PC-3 (cell line): Measurements from ENCODE around the gene CTU1. TPM values are rescaled to one million over a fixed set of nuclear protein-coding genes. Genes with fewer than 3 reads are reported as not detected.

Experiments used
- ATAC-seq: fragments of 200-7000 bp; cut with Tn5 transposase; 2 replicates; pipeline ENCODE4 v1.9.1; 2020; ENCODE audit warnings: mild to moderate bottlenecking, moderate library complexity
- BruUV-seq: library from RNA; stranded (reverse); fragments of 400-500 nt; replicated peaks from 2 replicates; lab custom pipeline; 2021; lab: Mats Ljungman, UMichigan
- CTCF ChIA-PET: fragments of 300-600 bp; sonication (Branson Sonifier 250); formaldehyde crosslinking; loops from one replicate; lab custom pipeline; 2022; ENCODE audit warnings: antibody characterized with exemption; lab: Charles Lee
- POLR2A ChIA-PET: fragments of 300-600 bp; sonication (Branson Sonifier 250); formaldehyde crosslinking; loops from one replicate; lab custom pipeline; 2022; ENCODE audit warnings: antibody characterized with exemption; ENCODE audit not compliant: unreplicated experiment; lab: Charles Lee
- DNase-seq: peaks from one replicate; pipeline ENCODE4 v3.0.0-alpha.2; 2015
- H2AFZ ChIP-seq: fragments of 300-600 bp; sonication (generic); 2 replicates; pipeline ENCODE4 v1.6.0; 2016; ENCODE audit warnings: antibody characterized with exemption, low read length
- H3F3A ChIP-seq: fragments of 300-600 bp; sonication (generic); one replicate; pipeline ENCODE4 v1.6.0; 2017; ENCODE audit warnings: antibody characterized with exemption, low read length, control low read depth, mild to moderate bottlenecking; ENCODE audit not compliant: unreplicated experiment
- H3K27ac ChIP-seq: fragments of 300-600 bp; sonication (generic); 2 replicates; pipeline ENCODE4 v1.5.1; 2016; ENCODE audit warnings: mild to moderate bottlenecking, low read length
- H3K27me3 ChIP-seq: fragments of 300-600 bp; sonication (generic); 2 replicates; pipeline ENCODE4 v1.6.1; 2016; ENCODE audit warnings: low read length, mixed read lengths
- H3K36me3 ChIP-seq: fragments of 300-600 bp; sonication (generic); 2 replicates; pipeline ENCODE4 v1.6.1; 2016; ENCODE audit warnings: low read depth, mixed run types, low read length, mixed read lengths
- H3K4me1 ChIP-seq: fragments of 300-600 bp; sonication (generic); 2 replicates; pipeline ENCODE4 v1.5.1; 2016; ENCODE audit warnings: low read length; ENCODE audit not compliant: insufficient read depth
- H3K4me2 ChIP-seq: fragments of 300-600 bp; sonication (generic); 2 replicates; pipeline ENCODE4 v1.6.0; 2016; ENCODE audit warnings: low read length
- H3K4me3 ChIP-seq: fragments of 300-600 bp; sonication (generic); 2 replicates; pipeline ENCODE4 v1.5.1; 2016; ENCODE audit warnings: mild to moderate bottlenecking, low read length, mixed read lengths
- H3K79me2 ChIP-seq: fragments of 300-600 bp; sonication (generic); 2 replicates; pipeline ENCODE4 v1.6.1; 2017; ENCODE audit warnings: low read length, mixed read lengths
- H3K9ac ChIP-seq: fragments of 300-600 bp; sonication (generic); 2 replicates; pipeline ENCODE4 v1.6.0; 2016; ENCODE audit warnings: mild to moderate bottlenecking, low read length
- H3K9me2 ChIP-seq: fragments of 300-600 bp; sonication (generic); replicated peaks from 2 replicates; pipeline ENCODE4 v1.6.1; 2016; ENCODE audit warnings: mixed run types, low read length, mixed read lengths
- H3K9me3 ChIP-seq: fragments of 300-600 bp; sonication (generic); 2 replicates; pipeline ENCODE4 v1.6.1; 2016; ENCODE audit warnings: low read length, mixed read lengths
- H4K20me1 ChIP-seq: fragments of 300-600 bp; sonication (generic); 2 replicates; pipeline ENCODE4 v1.6.1; 2016; ENCODE audit warnings: low read length, mixed read lengths
- CTCF ChIP-seq: fragments of 300-600 bp; sonication (generic); conservative IDR thresholded peaks from 2 replicates; pipeline ENCODE4 v1.5.1; 2017; ENCODE audit warnings: antibody characterized with exemption, low read depth, mild to moderate bottlenecking, low read length
- EZH2 ChIP-seq: fragments of 300-600 bp; sonication (generic); IDR thresholded peaks from one replicate; pipeline ENCODE4 v1.6.1; 2017; ENCODE audit warnings: antibody characterized with exemption, mild to moderate bottlenecking, low read length; ENCODE audit not compliant: unreplicated experiment
- EZH2phosphoT487 ChIP-seq: fragments of 300-600 bp; sonication (generic); IDR thresholded peaks from 2 replicates; pipeline ENCODE4 v1.6.1; 2018; ENCODE audit warnings: mild to moderate bottlenecking, antibody characterized with exemption, low read length, borderline replicate concordance
- intact Hi-C: fragments of 100-400 bp; cut with micrococcal nuclease; formaldehyde crosslinking; loops from 2 replicates; pipeline ENCODE4 v1.9.0; 2023
- total RNA-seq: library from RNA; depleted of rRNA; stranded (reverse); fragments of >200 nt; gene quantifications from 2 replicates; pipeline ENCODE4 v1.2.3, GENCODE V29; 2014

The CTU1 gene
- total RNA-seq, 1 experiment from 2014 or later = 29.0 TPM

- intact Hi-C loops = no loop called here
- POLR2A ChIA-PET = no interaction called here
- no peaks in the 10 kb centered on the region for H4K20me1 ChIP-seq
- H3K9me2 ChIP-seq = no peaks in the 10 kb centered on the region
- H3K36me3 ChIP-seq = no peaks in the 10 kb centered on the region
- CTCF ChIA-PET = no interaction called here
- H3K9ac ChIP-seq = no peak overlapping the region
- H2AFZ ChIP-seq = no peak overlapping the region
- BruUV-seq = no TSS peak
- DNase-seq = no peak
- no peaks in the 10 kb centered on the region for H3F3A ChIP-seq
- no peak for TF ChIP-seq CTCF
- TF ChIP-seq EZH2phosphoT487 = no peak
- no peak for TF ChIP-seq EZH2
- peaks cover 34% of the 10 kb centered on the region for H3K27me3 ChIP-seq
- H3K79me2 ChIP-seq = no peaks in the 10 kb centered on the region
- no peak overlapping the region for H3K4me3 ChIP-seq
- H3K9me3 ChIP-seq = no peaks in the 10 kb centered on the region
- H3K4me1 ChIP-seq = no peaks in the 10 kb centered on the region
- no peak overlapping the region for H3K27ac ChIP-seq
- no peak overlapping the region for H3K4me2 ChIP-seq
- ATAC-seq = no peak
These were observed 12.0 kb upstream of the CTU1 start for GRCh38 chr19:51120160-51120559.

GRCh38 chr19:51119611-51120010 is 11.4 kb upstream of the CTU1 start:
- no peaks in the 10 kb centered on the region for H3K9me3 ChIP-seq
- no peak overlapping the region for H3K9ac ChIP-seq
- H2AFZ ChIP-seq = no peak overlapping the region
- ATAC-seq = no peak
- H3K4me2 ChIP-seq = no peak overlapping the region
- intact Hi-C loops = no loop called here
- TF ChIP-seq CTCF (no peak), EZH2phosphoT487 (no peak), EZH2 (no peak)
- ChIA-PET POLR2A (no interaction called here), CTCF (no interaction called here)
- H3K4me3 ChIP-seq = no peak overlapping the region
- no peak for DNase-seq
- no peaks in the 10 kb centered on the region for H3F3A ChIP-seq
- H3K27me3 ChIP-seq = peaks cover 38% of the 10 kb centered on the region
- no peaks in the 10 kb centered on the region for H3K9me2 ChIP-seq
- no peaks in the 10 kb centered on the region for H3K4me1 ChIP-seq
- no peaks in the 10 kb centered on the region for H4K20me1 ChIP-seq
- H3K36me3 ChIP-seq = no peaks in the 10 kb centered on the region
- no peak overlapping the region for H3K27ac ChIP-seq
- H3K79me2 ChIP-seq = no peaks in the 10 kb centered on the region
- BruUV-seq = no TSS peak

- Histone ChIP-seq H3K36me3 (no peaks in the 10 kb centered on the region), H3K4me3 (no peak overlapping the region), H4K20me1 (no peaks in the 10 kb centered on the region), H3K9ac (no peak overlapping the region), H3K27me3 (peaks cover 40% of the 10 kb centered on the region), H3K27ac (no peak overlapping the region), H3F3A (no peaks in the 10 kb centered on the region), H3K9me2 (no peaks in the 10 kb centered on the region), H3K79me2 (no peaks in the 10 kb centered on the region), H3K4me1 (no peaks in the 10 kb centered on the region), H3K9me3 (no peaks in the 10 kb centered on the region), H2AFZ (no peak overlapping the region), H3K4me2 (no peak overlapping the region)
- CTCF ChIA-PET = no interaction called here
- peak; percentile 24 for DNase-seq
- intact Hi-C loops = no loop called here
- no TSS peak for BruUV-seq
- no peak for ATAC-seq
- TF ChIP-seq CTCF (no peak), EZH2 (no peak), EZH2phosphoT487 (no peak)
- POLR2A ChIA-PET = no interaction called here
These were observed 10.9 kb upstream of the CTU1 start for GRCh38 chr19:51119101-51119500.
